ENCODE measurements around the gene KCNQ1.

KCNQ1 gene

GRCh38 chr11:2889362-2890273 is 444.8 kb downstream of the KCNQ1 start:
- no peak for TF ChIP-seq CTCF (IDR thresholded peaks at IDR 0.05; ENCODE audit: insufficient read depth, low read length, poor library complexity, severe bottlenecking)
- no peaks in the 10 kb centered on the region for H3K36me3 ChIP-seq (ENCODE audit: control insufficient read depth, insufficient read depth, low read length)
- H3K27me3 ChIP-seq (replicated peaks; ENCODE audit: control insufficient read depth, insufficient read depth, low read length) = no peaks in the 10 kb centered on the region; the same call in 1 of the 2 replicates
- H3K4me3 ChIP-seq (replicated peaks; ENCODE audit: low read depth, low read length) = no peak overlapping the region
- no peak for DNase-seq (ENCODE audit: extremely low read depth, insufficient read length)

DNA sequence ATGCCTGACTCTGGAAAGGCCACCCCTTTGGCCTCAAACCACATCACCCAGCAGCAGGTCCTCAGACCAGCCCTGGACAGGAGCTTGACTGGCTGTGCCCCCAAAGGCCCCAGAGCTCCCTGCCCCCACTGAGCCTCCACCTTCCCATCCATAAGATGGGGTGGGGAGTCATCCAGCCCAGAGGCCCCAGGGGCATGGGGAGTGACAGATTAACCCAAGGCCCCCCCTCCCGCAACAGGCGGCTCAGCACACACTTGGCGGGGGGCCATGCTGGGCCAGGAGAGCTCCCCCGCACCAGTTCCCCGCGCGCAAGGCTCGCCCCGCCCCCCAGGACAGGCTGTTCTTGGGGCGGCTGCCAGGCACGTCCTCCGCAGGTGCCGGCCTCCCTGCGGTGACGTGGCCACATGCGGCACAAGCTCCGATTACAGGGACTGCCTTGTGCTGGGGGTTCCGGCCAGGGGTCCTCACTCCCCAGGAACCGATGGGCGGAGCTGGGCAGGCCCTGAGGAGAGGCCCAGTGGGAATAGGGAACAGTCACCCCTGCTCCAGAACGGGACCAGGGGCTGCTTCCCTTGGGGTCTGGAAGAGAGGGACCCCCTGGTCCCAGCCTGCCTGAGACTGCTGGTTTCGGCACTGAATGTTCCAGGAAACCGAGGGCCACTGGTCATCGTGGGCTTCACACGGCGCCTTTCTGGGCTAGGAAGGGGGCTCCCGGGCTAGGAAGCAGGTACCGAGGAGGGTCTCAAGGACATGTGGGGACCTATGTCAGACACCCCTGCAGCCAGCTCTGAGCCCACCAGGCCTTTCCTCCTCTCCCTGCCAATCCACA is 445.9 kb downstream of the KCNQ1 start:
- no peak overlapping the region for H3K4me3 ChIP-seq (replicated peaks; ENCODE audit: low read depth, low read length)
- TF ChIP-seq CTCF (IDR thresholded peaks at IDR 0.05; ENCODE audit: insufficient read depth, low read length, poor library complexity, severe bottlenecking) = no peak
- no peak for DNase-seq (ENCODE audit: extremely low read depth, insufficient read length)

GRCh38 chr11:2891326-2892214 is 446.8 kb downstream of the KCNQ1 start:
- Histone ChIP-seq H3K4me3 (replicated peaks; ENCODE audit: low read depth, low read length) (no peak overlapping the region; the same call in 1 of the 2 replicates), H3K27me3 (replicated peaks; ENCODE audit: control insufficient read depth, insufficient read depth, low read length) (no peaks in the 10 kb centered on the region; the same call in 1 of the 2 replicates), H3K36me3 (ENCODE audit: control insufficient read depth, insufficient read depth, low read length) (no peaks in the 10 kb centered on the region)
- DNase-seq (ENCODE audit: extremely low read depth, insufficient read length) = no peak
- peak; percentile 7 for TF ChIP-seq CTCF (IDR thresholded peaks at IDR 0.05; ENCODE audit: insufficient read depth, low read length, poor library complexity, severe bottlenecking)

More for the DNA sequence above, 445.9 kb downstream of the KCNQ1 start:
- no peaks in the 10 kb centered on the region for H3K36me3 ChIP-seq (ENCODE audit: control insufficient read depth, insufficient read depth, low read length)
- H3K27me3 ChIP-seq (replicated peaks; ENCODE audit: control insufficient read depth, insufficient read depth, low read length) = no peaks in the 10 kb centered on the region; the same call in 1 of the 2 replicates

DNA sequence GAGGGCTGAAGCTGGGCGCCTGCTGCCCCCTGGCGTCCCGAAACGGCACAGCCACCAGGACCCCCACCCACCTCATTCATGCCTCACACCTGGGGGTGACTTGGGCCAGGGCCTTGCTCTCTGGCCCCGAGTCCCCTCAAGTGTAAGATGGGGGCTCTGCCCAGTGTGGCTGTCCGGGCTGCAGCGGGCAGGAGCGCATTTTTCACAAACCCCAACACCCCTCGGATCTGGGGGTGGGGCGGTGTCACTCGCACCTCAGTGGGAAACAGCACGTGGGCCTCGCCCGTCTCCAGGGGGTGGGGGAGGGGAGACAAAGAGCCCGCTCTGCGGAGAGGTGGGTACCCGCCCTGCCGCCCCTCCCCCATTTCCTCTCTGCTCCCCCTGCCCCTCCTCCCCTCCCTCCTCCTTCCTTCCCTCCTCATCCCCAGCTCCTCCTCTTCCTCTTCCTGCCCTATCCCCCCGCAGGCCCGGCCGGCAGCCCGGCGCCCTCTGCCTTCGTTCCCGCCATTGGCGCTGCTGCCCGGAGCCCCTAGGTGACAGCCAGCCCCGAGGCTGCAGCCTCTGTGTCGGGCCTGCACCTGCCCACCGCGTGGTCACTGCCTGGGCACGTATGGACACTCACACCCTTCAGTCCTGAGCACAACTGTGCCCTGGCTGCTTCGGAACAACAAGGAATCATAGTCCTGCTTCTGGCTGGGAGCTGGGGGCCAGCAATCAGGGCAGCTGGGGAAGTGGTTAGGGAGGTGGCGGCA is 447.6 kb downstream of the KCNQ1 start:
- peak overlapping the region; percentile 44 for H3K4me3 ChIP-seq (replicated peaks; ENCODE audit: low read depth, low read length)
- no peaks in the 10 kb centered on the region for H3K36me3 ChIP-seq (ENCODE audit: control insufficient read depth, insufficient read depth, low read length)
- H3K27me3 ChIP-seq (replicated peaks; ENCODE audit: control insufficient read depth, insufficient read depth, low read length) = no peaks in the 10 kb centered on the region; the same call in 1 of the 2 replicates
- DNase-seq (ENCODE audit: extremely low read depth, insufficient read length) = peak; percentile 56
- peak; percentile 94 for TF ChIP-seq CTCF (IDR thresholded peaks at IDR 0.05; ENCODE audit: insufficient read depth, low read length, poor library complexity, severe bottlenecking)

All from GM06990 (cell line).